ENCODE measurements around the gene WEE1. TPM values are rescaled to one million over a fixed set of nuclear protein-coding genes. Genes with fewer than 3 reads are reported as not detected.

The WEE1 gene
- total and polyA plus RNA-seq, 10 donors = 6.3 to 30.6 (median 14.4) TPM

GRCh38 chr11:9609002-9609759 is 35.7 kb downstream of the WEE1 start:
- peaks cover 4 to 25% (median 19%) of the 10 kb centered on the region in 6 donors for H3K4me1 ChIP-seq
- DNase-seq = no peak
- no peaks in the 10 kb centered on the region for H3K9me3 ChIP-seq
- no peaks in the 10 kb centered on the region for H3K27me3 ChIP-seq (replicated peaks in 1 of 7)
- WGBS, 5 donors = 80 to 88% (median 86%) methylated on average over 7 of the region's 7 CpGs
- no peaks in the 10 kb centered on the region for H3K36me3 ChIP-seq
- TF ChIP-seq POLR2AphosphoS5 (IDR thresholded peaks at IDR 0.05) (no peak), POLR2A (IDR thresholded peaks at IDR 0.05) (no peak)
- TF ChIP-seq, protein P1, sequence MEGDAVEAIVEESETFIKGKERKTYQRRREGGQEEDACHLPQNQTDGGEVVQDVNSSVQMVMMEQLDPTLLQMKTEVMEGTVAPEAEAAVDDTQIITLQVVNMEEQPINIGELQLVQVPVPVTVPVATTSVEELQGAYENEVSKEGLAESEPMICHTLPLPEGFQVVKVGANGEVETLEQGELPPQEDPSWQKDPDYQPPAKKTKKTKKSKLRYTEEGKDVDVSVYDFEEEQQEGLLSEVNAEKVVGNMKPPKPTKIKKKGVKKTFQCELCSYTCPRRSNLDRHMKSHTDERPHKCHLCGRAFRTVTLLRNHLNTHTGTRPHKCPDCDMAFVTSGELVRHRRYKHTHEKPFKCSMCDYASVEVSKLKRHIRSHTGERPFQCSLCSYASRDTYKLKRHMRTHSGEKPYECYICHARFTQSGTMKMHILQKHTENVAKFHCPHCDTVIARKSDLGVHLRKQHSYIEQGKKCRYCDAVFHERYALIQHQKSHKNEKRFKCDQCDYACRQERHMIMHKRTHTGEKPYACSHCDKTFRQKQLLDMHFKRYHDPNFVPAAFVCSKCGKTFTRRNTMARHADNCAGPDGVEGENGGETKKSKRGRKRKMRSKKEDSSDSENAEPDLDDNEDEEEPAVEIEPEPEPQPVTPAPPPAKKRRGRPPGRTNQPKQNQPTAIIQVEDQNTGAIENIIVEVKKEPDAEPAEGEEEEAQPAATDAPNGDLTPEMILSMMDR (IDR thresholded peaks at IDR 0.05 in 8 of 11, conservative IDR thresholded peaks at IDR 0.05 in 3 of 11) = no peak
- no peak overlapping the region for H3K27ac ChIP-seq
- intact Hi-C loops (cut with DNase I; ENCODE audit: low total_unique reads) = no loop called here
- H3K4me3 ChIP-seq = no peak overlapping the region

- no peak for TF ChIP-seq POLR2A (IDR thresholded peaks at IDR 0.05)
- no peak for TF ChIP-seq POLR2AphosphoS5 (IDR thresholded peaks at IDR 0.05)
- TF ChIP-seq, protein P1 (IDR thresholded peaks at IDR 0.05 in 8 of 11, conservative IDR thresholded peaks at IDR 0.05 in 3 of 11) = no peak
- Histone ChIP-seq H3K4me3 (no peak overlapping the region), H3K4me1 (peaks cover 8 to 32% (median 26%) of the 10 kb centered on the region in 6 donors), H3K27me3 (replicated peaks in 1 of 7) (no peaks in the 10 kb centered on the region), H3K27ac (no peak overlapping the region), H3K9me3 (no peaks in the 10 kb centered on the region), H3K36me3 (no peaks in the 10 kb centered on the region)
- intact Hi-C loops (cut with DNase I; ENCODE audit: low total_unique reads) = loop anchor here (5.0 to 10.0 kb wide), 2 partner anchors 55 to 137 kb away; partner anchors contain the start of gene SWAP70
- WGBS, 5 donors = 89 to 97% (median 96%) methylated on average over 3 of the region's 3 CpGs
- DNase-seq = no peak
These were observed 36.4 kb downstream of the WEE1 start for GRCh38 chr11:9609841-9610240.

GRCh38 chr11:9613118-9613829 is 39.8 kb downstream of the WEE1 start:
- Histone ChIP-seq H3K4me1 (peaks cover 17 to 65% (median 49%) of the 10 kb centered on the region in 6 donors), H3K27me3 (replicated peaks in 1 of 7) (no peaks in the 10 kb centered on the region), H3K9me3 (no peaks in the 10 kb centered on the region), H3K27ac (peak overlapping the region; percentile 90 to 95 (median 94)), H3K4me3 (peak overlapping the region; percentile 22 to 68 (median 46)), H3K36me3 (no peaks in the 10 kb centered on the region)
- peak; percentile 97 for DNase-seq
- intact Hi-C loops (cut with DNase I; ENCODE audit: low total_unique reads) = loop anchor here (2.0 to 10.0 kb wide), 3 partner anchors 52 to 134 kb away; partner anchors contain the start of gene SWAP70
- peak; percentile 85 to 89 (median 86) for TF ChIP-seq POLR2AphosphoS5 (IDR thresholded peaks at IDR 0.05)
- peak in 1 of 3 donors; percentile 27 for TF ChIP-seq POLR2A (IDR thresholded peaks at IDR 0.05)
- TF ChIP-seq, protein P1 (IDR thresholded peaks at IDR 0.05 in 8 of 11, conservative IDR thresholded peaks at IDR 0.05 in 3 of 11) = peak; percentile 88 to 99 (median 97)
- 0 to 2% (median 1%) methylated on average over 35 of the region's 35 CpGs for WGBS, 5 donors

Measured in spleen (tissue), 11 donors.